ENCODE data around the gene EPS8.

GRCh38 chr12:15770021-15770420, 19.2 kb downstream of the EPS8 start:
- no peak for TF ChIP-seq POLR2AphosphoS5 (IDR thresholded peaks at IDR 0.05)
- no peak for TF ChIP-seq CTCF (IDR thresholded peaks at IDR 0.05)
- no peak for TF ChIP-seq POLR2A (IDR thresholded peaks at IDR 0.05; ENCODE audit: low read depth)
